UCSD-AML1 (cell line): ENCODE measurements around the gene ISM1.
A peak's percentile ranks its signal among the peaks of the same experiment; 100 is the strongest.

ENCODE experiments used
- DNase-seq: peaks from one replicate; lab custom pipeline; 2025; ENCODE audit not compliant: unreplicated experiment; lab: John Stamatoyannopoulos, UW

ISM1 gene

DNA sequence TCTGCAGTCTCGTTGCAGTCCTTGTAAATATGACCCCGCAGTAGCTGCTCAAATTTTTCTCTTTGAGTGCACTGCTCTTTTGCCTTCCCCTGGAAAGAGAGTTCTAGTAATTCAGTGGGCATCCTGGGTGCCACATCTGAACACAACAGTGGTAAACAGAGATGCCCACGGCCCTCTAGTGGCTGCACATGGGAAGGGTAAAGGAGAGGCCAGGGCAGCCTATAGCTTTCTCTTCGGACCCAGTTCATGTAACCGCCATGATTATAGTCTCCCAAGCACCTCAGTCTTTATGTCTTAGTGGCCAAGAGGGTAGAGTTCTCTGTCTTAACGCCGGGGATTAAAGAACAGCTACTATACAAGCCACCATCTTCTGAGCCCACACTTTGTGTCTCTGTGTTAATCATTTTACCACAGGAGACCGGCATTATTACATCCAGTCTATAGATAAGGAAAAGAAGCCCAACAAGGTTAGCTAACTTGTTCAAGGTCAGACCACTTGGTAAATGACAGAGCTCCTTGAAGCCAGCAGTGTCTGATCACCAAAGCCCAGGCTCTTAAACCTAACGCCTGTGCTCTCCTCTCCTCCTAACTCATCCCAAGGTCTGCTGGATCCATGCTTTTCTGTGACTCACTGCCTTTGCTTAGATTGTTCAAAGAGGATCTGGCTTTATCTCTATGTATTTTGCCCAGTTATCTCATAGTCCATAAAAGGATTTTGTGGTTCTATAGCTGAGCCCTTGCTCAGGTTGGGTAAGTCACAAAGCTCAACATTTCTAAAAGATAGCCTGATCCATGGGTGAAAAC lies 81.8 kb downstream of the ISM1 start:
- DNase-seq: peak; percentile 16

DNA sequence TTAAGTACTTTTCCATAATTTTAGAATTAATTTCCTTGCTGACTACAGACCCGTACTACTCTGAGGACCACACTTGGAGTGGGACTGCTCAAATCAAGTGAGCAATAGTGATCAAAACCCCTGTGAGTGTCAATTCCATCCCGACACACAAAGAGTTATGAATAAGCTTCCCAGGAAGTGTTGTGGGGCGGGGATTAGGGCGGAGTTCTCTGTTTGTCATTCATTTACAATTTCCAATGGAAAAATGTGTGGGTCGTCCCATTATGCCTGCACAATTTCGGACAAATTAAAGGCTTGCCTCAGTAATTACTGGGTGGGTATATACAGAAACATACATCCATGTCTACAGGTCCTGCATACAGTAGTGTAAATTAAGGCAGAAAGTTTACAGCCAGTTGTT lies 84.2 kb downstream of the ISM1 start:
- no peak for DNase-seq

DNA sequence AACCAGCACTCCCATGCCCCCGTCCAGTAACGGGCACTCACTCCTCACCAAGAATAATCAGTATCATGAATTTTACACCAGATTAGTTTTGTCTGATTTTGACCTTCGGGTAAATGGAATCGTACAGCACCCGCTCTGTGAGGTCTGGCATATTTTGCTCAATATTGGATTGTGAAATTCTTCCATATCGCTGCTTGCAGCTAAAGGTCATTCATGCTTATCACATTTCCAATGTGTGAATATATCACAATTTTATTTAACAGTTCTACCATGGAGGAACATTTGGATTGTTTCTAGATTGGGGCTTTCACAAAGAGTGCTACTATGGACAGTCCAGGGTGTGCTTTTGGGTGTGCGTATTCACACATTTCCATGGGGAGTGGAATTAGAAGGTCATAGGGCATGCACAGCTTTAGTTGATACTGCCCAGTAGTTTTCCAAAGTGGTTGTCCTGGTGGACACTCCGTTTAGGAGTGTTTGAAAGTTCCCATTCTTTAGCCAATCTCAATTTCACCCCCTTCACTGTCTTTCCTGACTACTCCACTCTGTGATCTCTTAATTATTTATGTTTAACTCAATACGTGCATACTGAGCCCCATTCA lies 86.6 kb downstream of the ISM1 start:
- no peak for DNase-seq

GRCh38 chr20:13312300-13312699 lies 91.2 kb downstream of the ISM1 start:
- DNase-seq: no peak

- DNase-seq: no peak
Measured at GRCh38 chr20:13313201-13313600, 92.1 kb downstream of the ISM1 start.

- no peak for DNase-seq
Measured at GRCh38 chr20:13317439-13317838, 96.4 kb downstream of the ISM1 start.

GRCh38 chr20:13318871-13319521 lies 97.9 kb downstream of the ISM1 start:
- no peak for DNase-seq

DNA sequence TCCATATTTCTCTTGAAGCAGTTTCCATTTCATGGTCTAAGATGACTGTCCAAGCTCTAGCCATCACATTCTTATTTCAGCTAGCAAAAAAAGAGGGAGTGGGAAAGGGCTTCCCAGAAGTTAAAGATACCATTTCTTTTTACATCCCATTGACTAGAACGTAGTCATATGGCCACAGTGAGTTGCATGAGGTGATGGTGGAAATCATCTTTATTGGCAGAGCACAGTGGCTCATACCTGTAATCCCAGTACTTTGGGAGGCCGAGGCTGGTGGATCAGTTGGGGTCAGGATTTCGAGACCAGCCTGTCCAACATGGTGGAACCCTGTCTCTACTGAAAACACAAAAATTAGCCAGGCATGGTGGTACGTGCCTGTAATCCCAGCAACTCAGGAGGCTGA lies 99.6 kb downstream of the ISM1 start:
- DNase-seq: no peak

DNA sequence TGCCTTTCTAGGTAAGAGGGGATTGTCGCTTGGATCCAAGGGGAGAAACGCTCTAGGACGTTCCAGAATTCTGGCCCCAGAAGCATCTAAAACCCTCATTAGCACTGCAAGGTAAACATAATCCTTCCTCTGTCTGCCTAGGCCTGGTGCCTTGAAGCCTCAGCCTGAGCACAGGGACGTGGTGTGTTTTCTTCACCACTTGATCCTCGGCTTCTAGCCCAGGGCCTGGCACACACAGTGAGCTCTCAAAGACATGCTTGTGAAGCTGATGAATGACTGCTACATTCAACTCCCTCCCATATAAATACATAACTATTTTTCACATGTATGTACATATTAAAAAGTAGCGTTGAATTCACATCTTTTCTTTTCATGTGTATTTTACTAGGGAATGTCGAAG lies 100.3 kb downstream of the ISM1 start:
- DNase-seq: no peak

- no peak for DNase-seq
Measured at GRCh38 chr20:13322198-13322597, 101.1 kb downstream of the ISM1 start.

DNA sequence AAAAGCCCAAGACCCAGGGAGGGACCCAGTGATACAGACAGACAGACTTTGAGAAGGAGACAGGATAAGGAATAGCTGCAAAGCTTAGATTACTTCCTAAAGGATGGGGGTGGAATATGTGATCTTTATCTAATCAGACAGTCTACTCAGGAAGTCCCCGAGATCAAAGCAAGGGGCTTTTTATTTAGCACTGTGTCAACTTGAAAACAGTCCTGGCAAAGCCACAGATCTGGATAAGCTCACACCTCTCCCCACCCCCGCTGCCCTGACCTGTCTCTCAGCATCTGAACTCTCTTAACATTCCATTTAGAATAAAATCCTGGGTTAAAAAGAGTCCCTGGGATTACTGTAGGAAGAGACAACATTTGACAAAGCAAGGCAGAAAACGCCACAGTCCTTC lies 101.5 kb downstream of the ISM1 start:
- DNase-seq: no peak

DNA sequence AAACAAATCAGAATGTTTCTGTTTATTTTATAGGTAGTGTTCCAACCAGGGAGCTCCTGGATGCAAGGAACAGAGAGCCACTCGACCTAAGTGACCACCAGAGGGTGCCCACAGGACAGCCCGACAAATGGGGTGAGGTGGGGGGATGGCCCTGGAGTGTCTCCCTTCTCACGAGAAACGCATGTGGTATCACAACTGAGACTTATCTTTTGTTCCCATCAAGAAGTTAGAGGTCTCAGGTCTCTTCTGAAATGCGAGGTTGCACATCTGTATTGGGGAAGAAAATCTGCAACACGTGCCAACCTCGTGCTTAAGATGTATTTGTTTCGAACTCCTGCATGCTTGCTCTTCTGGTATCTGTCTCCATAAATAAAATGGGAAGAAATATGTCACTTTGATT lies 104.0 kb downstream of the ISM1 start:
- DNase-seq: no peak

- DNase-seq: no peak
Measured at GRCh38 chr20:13325796-13326340, 104.8 kb downstream of the ISM1 start.

- DNase-seq: no peak
Measured at GRCh38 chr20:13331536-13331935, 110.5 kb downstream of the ISM1 start.

DNA sequence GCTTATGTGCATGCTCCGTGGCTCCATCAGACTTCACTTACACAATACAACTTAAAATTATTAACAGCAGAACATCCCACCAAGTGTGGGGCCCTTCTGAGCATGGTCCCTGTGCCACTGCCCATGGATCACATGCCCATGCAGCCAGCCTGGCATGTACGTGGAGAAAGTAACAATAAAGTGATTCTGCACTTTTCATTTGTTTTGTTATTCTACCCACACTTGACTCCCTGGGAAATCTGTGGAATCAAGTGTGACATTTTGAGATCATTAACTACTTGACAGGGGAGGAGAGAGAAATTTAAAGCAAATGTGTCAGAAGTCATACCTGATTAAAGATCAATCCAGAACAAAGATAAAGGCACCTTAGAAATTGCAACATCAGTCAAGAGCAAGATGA lies 112.0 kb downstream of the ISM1 start:
- no peak for DNase-seq

GRCh38 chr20:13333793-13334192 lies 112.7 kb downstream of the ISM1 start:
- no peak for DNase-seq

DNA sequence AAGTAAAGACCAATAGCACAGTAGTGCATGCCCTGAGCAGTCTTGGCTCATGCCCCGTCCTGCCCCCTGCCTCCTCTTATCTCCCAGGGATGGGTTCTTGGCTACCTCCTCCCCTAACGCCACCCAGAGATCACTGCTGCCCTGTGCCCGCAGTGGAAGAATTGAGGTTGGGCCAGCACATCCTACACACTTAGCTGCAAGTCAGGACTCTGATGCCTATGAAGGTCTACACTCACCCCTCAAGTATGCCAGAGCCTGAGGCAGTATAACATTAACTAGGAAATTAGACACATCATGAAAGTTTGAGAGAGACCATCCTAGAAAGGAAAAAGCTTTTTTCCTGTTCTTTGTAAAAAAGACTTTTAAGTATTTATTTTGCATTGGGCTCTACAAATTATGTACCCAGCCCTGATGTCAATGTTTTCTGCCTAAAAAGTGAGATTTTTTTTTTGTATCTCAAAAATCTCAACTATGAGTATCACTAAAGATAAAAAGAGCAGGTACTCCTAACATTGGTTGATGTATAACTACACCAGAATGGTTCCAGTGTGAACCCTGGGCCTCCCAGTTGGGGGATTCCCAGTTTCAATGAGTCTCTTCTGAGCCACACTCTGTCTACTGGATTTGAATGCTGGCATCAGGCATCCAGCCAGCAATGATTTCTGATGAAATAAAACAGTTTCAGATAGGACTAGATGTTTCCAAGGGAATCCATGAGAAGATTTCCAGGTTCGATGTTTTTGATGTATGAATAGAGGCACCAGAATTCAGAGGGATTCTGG lies 115.4 kb downstream of the ISM1 start:
- no peak for DNase-seq

DNA sequence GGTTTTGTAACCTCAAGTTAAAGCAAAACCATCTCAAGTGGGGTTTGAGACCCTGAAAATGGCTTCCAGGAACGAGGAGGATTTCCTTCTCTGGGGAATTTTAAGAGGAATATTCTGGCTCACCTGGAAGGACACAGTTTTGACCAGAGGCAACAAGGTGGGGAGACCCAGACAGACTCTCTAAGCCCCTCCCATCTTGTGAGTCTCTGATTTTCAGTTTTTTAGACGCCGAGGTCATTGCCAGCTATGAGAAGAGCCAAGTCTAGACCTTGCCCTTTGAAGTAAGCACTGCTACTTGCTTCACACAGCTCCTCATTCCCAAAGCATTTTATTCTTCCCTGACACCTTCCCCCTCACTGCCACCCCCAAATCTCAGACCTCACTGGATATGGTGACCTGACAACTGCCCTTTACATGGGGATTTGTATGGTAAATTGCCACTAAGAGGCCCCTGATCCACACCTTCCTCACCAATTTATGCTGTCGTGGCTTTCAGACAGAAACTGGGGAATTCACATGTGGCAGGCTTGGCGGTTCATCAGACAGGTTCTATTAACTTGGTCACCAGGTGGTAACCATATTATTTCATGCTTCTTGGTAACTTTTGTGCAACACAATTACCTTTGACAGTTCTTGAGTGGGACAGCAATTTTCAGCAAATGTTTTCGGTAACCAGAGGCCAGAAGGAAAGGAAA lies 116.2 kb downstream of the ISM1 start:
- DNase-seq: no peak

DNA sequence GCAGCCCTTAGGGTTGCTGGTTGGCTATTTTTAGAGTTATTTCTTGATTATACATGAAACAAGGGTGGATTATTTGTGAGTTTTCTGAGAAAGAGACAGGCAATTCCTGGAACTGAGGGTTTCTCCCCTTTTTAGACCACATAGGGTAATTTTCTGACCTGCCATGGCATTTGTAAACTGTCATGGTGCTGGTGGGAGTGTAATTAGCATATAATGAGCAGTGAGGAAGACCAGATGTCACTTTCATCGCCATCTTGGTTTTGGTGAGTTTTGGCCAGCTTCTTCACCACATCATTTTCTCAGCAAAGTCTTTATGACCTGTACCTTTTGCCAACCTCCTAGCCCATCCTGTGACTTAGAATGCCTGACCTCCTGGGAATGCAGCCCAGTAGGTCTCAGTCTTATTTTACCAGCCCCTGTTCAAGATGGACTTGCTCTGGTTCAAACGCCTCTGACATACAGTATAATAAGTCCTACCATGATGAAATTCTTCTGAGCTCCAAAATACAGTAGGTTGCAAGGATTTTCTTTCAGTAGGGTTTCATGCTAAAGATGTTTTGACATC lies 117.1 kb downstream of the ISM1 start:
- no peak for DNase-seq

- no peak for DNase-seq
Measured at GRCh38 chr20:13338999-13339411, 117.9 kb downstream of the ISM1 start.
